Endothelial cell (in vitro differentiated cells): Measurements from ENCODE around the gene FARS2. TPM values are rescaled to one million over a fixed set of nuclear protein-coding genes. Genes with fewer than 3 reads are reported as not detected.

Experiments
- DNase-seq: peaks from one replicate; pipeline ENCODE4 v3.0.0; 2021; ENCODE audit warnings: low spot score
- H3K27ac Mint-ChIP-seq: one replicate; pipeline ENCODE4 v1.8.0; 2021; ENCODE audit warnings: mixed read lengths, inconsistent platforms; ENCODE audit not compliant: unreplicated experiment
- H3K27me3 Mint-ChIP-seq: one replicate; pipeline ENCODE4 v1.8.0; 2021; ENCODE audit warnings: mild to moderate bottlenecking, moderate library complexity, mixed read lengths, inconsistent platforms; ENCODE audit not compliant: unreplicated experiment
- H3K36me3 Mint-ChIP-seq: one replicate; pipeline ENCODE4 v1.8.0; 2021; ENCODE audit warnings: mild to moderate bottlenecking, low read depth, mixed read lengths, inconsistent platforms; ENCODE audit not compliant: unreplicated experiment
- H3K4me1 Mint-ChIP-seq: one replicate; pipeline ENCODE4 v1.8.0; 2021; ENCODE audit warnings: mild to moderate bottlenecking, mixed read lengths, inconsistent platforms; ENCODE audit not compliant: unreplicated experiment
- H3K4me3 Mint-ChIP-seq: one replicate; pipeline ENCODE4 v1.8.0; 2021; ENCODE audit warnings: mild to moderate bottlenecking, mixed read lengths, inconsistent platforms; ENCODE audit not compliant: unreplicated experiment
- H3K9me3 Mint-ChIP-seq: one replicate; pipeline ENCODE4 v1.8.0; 2021; ENCODE audit warnings: mixed read lengths, inconsistent platforms; ENCODE audit not compliant: unreplicated experiment
- CTCF ChIP-seq: fragments of 200-600 bp; sonication (generic); IDR thresholded peaks from one replicate; pipeline ENCODE4 v1.5.0; 2021; ENCODE audit warnings: antibody characterized with exemption; ENCODE audit not compliant: unreplicated experiment
- total RNA-seq: library from RNA; stranded (reverse); fragmentation: NEBNext Ultra II Directional; extraction: Animal tissue kit (Norgen Biotek cat#: 25700); gene quantifications from one replicate; pipeline ENCODE4 v1.2.1, GENCODE V29; 2021; ENCODE audit not compliant: unreplicated experiment

Gene FARS2
- total RNA-seq, 1 donor from 2014 or later: 17.8 TPM

DNA sequence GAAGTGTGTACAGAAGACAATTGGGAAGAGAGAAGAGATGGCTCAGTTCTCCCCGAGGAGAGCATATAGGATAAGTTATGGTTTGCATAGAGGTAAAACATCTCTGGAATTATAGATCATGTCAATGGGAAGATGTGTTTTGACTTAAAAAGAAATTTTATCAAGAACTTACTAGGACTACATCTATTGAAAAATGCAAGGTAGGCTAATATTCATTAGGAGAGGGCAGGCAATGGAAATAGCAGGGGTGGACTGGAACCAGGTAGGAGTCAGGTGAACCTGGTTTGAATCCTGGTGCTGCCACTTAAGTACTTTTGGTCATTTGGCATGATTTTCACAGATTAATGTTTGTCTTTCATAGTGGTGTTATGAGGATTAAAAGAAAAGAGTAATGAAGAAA lies 96.2 kb downstream of the FARS2 start:
- H3K9me3 Mint-ChIP-seq: no peaks in the 10 kb centered on the region
- peaks cover 3% of the 10 kb centered on the region for H3K4me1 Mint-ChIP-seq
- no peaks in the 10 kb centered on the region for H3K36me3 Mint-ChIP-seq
- H3K4me3 Mint-ChIP-seq: no peak overlapping the region
- TF ChIP-seq CTCF: no peak
- H3K27me3 Mint-ChIP-seq: no peaks in the 10 kb centered on the region
- H3K27ac Mint-ChIP-seq: no peak overlapping the region
- DNase-seq: no peak

DNA sequence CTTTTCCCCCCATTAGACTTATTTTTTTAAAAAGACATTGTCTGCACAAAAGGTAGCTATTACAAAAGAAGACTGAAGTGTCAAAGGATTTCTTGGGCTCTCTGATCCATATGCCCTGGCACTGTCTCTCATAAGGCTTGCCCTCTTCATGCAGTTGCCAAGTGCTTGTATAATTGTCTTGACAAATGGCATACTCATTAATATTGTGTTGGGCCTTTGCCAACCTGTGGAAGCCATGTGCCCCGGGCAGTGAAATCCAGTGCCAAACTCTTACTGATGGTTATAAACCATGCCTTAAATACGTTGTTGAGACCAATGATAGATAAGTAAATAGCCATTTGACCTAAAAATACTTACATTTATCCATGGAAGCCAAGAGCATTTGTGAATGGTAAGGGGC lies 98.1 kb downstream of the FARS2 start:
- no peak overlapping the region for H3K4me3 Mint-ChIP-seq
- no peaks in the 10 kb centered on the region for H3K27me3 Mint-ChIP-seq
- no peaks in the 10 kb centered on the region for H3K36me3 Mint-ChIP-seq
- no peaks in the 10 kb centered on the region for H3K9me3 Mint-ChIP-seq
- TF ChIP-seq CTCF: no peak
- peaks cover 22% of the 10 kb centered on the region for H3K4me1 Mint-ChIP-seq
- no peak for DNase-seq
- H3K27ac Mint-ChIP-seq: no peak overlapping the region

DNA sequence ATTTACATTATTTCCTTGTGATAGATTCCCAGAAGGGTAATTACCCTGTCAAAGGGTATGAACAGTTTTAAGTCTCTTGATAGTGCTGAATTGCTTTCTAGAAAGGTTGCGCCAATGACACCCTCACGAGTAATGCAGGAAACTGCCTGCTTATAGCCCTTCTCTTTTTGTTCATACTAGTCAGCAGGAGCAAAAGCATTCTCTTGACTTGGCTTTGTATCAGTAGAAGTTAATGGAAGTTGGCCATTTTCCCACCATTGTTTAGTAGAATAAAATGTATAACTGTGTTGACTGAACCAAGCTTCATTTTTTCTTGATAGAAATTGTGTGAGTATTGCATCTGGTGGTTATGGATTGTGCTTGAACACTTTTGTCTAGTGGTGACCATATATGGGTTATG lies 100.1 kb downstream of the FARS2 start:
- H3K4me3 Mint-ChIP-seq: no peak overlapping the region
- H3K36me3 Mint-ChIP-seq: no peaks in the 10 kb centered on the region
- DNase-seq: no peak
- H3K27me3 Mint-ChIP-seq: no peaks in the 10 kb centered on the region
- no peak for TF ChIP-seq CTCF
- H3K9me3 Mint-ChIP-seq: no peaks in the 10 kb centered on the region
- peaks cover 31% of the 10 kb centered on the region for H3K4me1 Mint-ChIP-seq
- H3K27ac Mint-ChIP-seq: no peak overlapping the region

DNA sequence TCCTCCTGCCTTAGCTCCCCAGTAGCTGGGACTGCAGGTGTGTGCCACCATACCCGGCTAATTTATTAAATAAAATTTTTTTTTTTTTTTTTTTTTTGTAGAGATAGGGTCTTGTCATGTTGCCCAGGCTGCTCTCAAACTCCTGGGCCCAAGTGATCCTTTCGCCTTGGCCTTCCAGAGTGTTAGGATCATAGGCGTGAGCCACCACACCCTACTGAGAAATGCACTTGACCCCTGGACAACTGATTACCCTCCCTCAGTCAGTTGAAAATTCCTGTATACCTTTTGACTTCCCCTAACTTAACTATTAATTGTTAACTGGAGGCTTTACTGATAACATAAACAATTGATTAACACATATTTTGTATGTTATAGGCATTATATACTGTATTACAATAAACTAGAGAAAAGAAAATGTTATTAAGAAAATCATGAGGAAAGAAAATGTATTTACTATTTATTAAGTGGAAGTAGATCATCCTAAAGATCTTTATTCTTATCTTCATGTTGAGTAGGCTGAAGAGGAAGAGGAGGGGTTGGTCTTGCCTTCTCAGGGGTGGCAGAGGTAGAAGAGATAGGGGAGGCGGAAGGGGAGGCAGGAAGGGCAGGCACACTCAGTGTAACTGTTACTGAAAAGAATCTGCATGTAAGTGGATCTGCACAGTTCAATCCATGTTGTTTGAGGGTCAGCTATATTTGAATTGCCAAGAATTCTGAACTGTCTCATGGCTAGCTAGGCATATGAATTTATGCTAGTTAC lies 104.3 kb downstream of the FARS2 start:
- no peak for TF ChIP-seq CTCF
- H3K4me1 Mint-ChIP-seq: peaks cover 33% of the 10 kb centered on the region
- DNase-seq: no peak
- no peaks in the 10 kb centered on the region for H3K27me3 Mint-ChIP-seq
- no peak overlapping the region for H3K4me3 Mint-ChIP-seq
- H3K27ac Mint-ChIP-seq: no peak overlapping the region
- no peaks in the 10 kb centered on the region for H3K9me3 Mint-ChIP-seq
- no peaks in the 10 kb centered on the region for H3K36me3 Mint-ChIP-seq

- peaks cover 31% of the 10 kb centered on the region for H3K4me1 Mint-ChIP-seq
- no peak overlapping the region for H3K27ac Mint-ChIP-seq
- no peak overlapping the region for H3K4me3 Mint-ChIP-seq
- DNase-seq: no peak
- H3K36me3 Mint-ChIP-seq: no peaks in the 10 kb centered on the region
- no peaks in the 10 kb centered on the region for H3K27me3 Mint-ChIP-seq
- no peaks in the 10 kb centered on the region for H3K9me3 Mint-ChIP-seq
- TF ChIP-seq CTCF: no peak
Measured at GRCh38 chr6:5366941-5367340, 105.6 kb downstream of the FARS2 start.
